Hippocampal formation (tissue), 2 donors: ENCODE results near the gene TMC2.

Source experiments
- DNase-seq, 2 donors: peaks; one replicate each; lab custom pipeline; 2025; lab: John Stamatoyannopoulos, UW

TMC2 gene

DNA sequence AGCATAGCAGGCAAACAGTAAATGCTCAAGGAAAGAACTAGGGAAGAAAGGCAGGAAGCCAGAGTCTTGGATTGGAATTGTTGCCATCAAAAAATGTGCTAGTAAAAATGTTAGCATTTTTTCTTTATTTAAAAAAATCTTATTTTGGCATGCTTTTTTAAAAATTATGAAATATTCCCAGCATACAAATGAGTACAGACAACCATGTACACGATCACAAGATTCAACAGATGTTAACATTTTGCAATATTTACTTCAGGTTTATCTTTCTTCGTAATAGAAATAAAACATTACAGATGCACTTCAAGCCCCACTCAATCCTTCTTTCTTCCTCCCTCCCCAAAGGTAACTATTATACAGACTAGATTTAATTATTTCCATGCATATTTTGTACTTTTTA, 88.7 kb downstream of the TMC2 start:
- no peak for DNase-seq

DNA sequence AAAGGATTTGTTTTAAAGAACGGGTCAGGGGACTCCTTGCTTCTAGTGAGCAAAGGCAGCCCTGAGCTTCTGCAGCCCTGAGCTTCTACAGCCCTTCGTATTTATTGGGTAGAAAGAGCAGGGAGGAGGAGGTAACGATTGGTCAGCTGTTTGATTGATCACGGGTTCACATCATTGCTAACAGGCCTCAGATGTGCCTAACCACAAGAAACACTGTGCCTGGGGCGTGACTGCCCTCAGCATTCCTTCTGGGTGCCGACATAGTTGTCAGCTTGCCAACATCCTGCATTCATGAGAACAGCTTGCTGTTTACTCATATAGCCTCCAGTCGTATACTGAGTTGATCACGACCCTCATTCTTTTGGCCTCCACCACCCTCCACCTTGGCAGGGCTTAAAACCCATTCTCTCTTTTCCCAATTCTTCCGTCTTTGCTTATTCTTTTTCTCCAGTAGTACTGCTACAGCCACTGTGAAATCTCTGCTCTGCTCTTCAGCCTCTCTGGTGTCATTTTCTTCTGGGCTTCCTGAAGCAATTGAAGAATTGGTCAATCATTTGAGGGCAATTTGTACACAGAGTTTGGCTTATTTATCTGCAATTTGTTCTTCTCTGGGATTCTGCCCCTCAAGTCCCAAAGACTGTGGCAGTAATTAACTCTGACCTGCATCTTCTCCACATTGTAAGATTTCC, 90.6 kb downstream of the TMC2 start:
- no peak for DNase-seq

DNA sequence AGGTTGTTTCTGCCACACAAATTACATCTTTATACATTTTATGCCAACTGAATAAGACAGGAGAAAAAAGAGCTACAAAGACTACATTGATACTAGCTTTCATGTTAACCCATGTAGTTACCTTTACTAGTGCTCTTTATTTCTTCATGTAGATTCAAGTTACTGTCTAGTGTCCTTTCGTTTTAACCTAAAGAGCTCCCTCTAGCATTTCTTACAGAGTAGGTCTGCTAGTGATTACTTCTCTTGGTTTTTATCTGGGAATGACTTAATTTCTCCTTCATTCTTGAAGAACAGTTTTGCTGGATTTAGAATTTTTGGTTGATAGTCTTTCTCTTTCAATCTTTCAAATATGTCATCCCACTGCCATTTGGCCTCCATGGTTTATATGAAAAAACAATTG, 94.9 kb downstream of the TMC2 start:
- DNase-seq: no peak

DNA sequence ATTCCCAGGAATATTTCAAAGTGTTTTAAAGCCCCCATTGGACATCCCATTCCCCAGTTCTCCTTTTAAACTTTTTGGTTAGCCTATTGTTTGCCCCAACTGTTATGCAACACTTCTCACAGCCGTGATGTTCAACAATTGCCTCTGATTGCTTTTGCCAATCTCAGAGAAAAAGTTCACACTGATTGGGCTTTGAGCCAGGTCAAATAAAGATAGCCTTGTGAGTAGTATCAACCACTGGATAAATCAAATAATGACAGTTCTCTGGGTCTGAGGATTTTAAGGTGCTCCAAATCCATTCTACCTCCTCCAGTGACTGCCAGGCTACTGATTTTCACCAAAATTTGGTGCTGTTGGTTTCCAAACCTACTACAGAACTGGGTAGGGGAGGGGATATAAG, 97.0 kb downstream of the TMC2 start:
- DNase-seq: no peak

- no peak for DNase-seq
Observed at GRCh38 chr20:2637246-2637645, 100.9 kb downstream of the TMC2 start.

- no peak for DNase-seq
Observed at GRCh38 chr20:2640260-2640659, 103.9 kb downstream of the TMC2 start.

DNA sequence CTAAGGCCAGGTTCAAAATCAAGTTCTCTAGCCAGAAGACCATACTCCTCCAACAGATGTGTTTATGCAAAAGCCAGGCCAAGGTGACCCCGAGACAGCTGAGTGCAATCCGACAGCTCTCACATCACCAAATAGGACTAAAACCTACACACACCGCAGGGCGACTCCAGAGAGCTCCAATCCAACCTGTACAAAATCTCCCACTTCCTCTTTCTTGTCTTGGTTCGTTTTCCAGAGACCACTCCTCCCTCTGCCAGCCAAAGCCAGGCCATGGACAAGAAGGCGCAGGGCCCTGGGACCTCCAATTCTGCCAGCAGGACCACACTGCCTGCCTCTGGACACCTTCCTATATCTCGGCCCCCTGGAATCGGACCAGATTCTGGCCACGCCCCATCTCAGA, 104.5 kb downstream of the TMC2 start:
- no peak for DNase-seq

- DNase-seq: no peak
Observed at GRCh38 chr20:2643708-2644107, 107.3 kb downstream of the TMC2 start.

DNA sequence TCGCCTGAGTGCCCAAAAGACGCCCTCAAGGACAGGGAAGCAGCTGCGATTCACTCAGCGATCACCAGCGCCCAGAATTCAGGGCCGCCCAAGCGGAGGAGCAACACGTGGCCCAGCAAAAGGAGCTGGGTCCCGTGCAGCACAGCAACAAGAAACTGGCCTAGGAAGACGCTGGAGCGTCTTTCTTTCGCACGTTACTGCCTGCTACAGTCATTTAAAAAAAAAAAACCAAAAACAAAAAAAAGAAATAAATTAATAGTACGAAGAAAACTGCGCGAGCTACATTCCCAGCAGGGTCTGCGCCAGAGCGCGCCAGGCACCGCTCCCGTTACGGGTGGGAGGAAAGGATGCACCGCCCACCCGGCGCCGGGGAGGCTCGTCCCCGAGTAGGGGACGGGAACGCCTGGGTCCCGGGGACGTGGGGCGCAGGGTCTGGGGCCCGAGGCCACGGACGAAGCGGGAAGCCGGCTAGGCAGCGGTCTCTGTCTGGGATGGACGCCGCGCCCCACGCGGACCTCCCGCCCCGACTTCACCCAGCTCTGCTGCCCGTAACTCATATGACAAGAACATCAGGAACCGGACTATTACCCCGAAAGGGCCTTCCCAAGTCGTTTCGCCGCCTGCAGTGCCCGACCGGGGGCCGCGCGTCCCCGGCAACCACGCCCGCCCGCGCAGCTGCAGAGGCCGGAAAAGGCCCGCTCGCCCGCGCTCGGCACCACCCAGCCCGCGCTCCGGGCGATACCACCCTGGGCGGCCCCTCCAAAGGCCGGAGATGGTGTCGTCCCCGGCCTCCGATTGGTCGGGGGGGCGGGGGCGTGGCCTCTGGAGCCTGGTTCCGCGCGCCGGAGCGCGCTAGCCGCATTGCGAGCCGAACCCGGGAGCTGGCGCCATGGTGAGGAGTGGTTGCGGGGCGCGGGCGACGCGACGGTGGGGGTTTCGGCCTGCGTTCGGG, 115.7 kb downstream of the TMC2 start, which contains the start of gene NOP56:
Gene NOP56, plus strand, starts transcription at position 861 of the 952 bp plus-strand sequence. Its CDS starts 29 bp downstream, at position 890.
- DNase-seq: peak; percentile 93 to 94

GRCh38 chr20:2652724-2653555, 116.6 kb downstream of the TMC2 start:
- peak in 1 of 2 donors; percentile 71 for DNase-seq

DNA sequence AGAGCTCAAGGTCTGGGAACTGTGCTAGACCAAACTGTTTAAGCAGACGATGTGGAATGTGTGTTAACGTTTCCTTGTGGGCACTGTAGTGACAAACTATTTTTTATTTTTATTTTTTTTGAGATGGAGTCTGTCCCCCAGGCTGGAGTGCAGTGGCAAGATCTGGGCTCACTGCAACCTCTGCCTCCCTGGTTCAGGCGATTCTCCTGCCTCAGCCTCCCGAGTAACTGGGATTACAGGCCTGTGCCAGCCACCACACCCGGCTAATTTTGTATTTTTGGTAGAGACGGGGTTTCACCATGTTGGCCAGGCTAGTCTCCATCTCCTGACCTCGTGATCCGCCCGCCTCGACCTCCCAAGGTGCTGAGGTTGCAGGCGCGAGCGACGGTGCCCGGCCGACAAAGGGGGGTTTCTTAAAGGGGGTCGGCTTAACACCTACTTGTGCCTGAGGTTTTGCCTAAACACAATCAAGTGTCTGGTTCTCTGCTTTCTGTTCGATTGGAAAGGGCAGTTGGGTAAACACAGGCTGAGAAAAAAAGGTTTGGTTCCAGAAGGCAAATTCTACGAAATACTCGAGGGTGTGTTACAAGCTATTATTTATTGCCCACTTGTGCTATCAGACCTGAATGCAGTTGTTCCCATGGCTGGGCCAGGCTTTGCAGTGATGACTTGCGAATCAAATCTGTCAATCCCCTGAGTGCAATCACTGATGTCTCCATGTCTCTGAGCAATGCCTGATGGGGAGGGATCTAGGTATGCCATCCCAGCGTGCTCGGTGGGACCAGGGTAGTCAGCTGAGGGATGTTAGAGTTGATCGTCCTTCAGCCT, 117.4 kb downstream of the TMC2 start:
- no peak for DNase-seq

- no peak for DNase-seq
Observed at GRCh38 chr20:2654384-2654822, 118.0 kb downstream of the TMC2 start.

- no peak for DNase-seq
Observed at GRCh38 chr20:2654831-2655230, 118.5 kb downstream of the TMC2 start.

- DNase-seq: no peak
Observed at GRCh38 chr20:2655331-2656116, 119.2 kb downstream of the TMC2 start.

DNA sequence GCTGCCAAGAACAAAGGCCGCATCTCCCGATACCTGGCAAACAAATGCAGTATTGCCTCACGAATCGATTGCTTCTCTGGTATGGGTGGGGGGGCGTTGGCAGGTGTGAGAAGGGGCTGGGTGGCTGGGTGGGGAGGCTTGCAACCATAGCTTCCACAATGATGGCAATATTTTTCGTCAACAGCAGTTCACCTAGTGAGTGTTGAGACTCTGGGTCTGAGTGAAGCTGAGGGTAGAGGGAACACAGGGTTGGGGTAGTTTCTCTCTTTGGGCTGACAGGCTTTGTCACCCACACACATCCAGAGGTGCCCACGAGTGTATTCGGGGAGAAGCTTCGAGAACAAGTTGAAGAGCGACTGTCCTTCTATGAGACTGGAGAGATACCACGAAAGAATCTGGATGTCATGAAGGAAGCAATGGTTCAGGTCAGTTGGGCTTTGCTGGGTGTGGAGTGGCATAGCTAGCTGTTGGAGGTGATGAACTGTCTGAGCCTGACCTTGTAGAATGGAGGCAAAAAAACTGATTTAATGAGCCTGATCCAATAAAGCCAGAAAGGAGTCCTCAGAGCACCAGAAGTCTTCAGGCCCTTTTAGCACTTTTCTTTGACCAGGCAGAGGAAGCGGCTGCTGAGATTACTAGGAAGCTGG, 120.2 kb downstream of the TMC2 start:
- no peak for DNase-seq

DNA sequence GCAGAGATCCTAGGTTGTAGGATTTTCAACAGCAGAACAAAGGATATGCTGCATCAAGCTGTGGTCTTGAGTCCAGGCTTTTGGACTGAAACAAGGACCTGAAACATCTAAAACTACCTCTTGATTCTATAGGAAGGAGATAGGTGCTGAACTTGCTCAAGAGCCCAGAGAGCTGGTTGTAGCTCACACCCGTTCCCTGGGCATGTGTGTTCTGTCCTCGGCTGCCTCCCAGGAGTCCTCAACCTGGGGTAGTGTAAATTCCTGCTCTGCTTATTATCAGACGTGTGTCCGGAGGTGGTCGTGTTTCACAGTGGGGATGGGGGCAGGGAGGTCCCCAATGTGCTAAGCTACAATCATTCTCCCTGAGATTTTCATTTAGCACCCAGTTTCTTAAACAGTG, 120.9 kb downstream of the TMC2 start:
- DNase-seq: no peak

- DNase-seq: no peak
Observed at GRCh38 chr20:2657674-2658073, 121.3 kb downstream of the TMC2 start.

DNA sequence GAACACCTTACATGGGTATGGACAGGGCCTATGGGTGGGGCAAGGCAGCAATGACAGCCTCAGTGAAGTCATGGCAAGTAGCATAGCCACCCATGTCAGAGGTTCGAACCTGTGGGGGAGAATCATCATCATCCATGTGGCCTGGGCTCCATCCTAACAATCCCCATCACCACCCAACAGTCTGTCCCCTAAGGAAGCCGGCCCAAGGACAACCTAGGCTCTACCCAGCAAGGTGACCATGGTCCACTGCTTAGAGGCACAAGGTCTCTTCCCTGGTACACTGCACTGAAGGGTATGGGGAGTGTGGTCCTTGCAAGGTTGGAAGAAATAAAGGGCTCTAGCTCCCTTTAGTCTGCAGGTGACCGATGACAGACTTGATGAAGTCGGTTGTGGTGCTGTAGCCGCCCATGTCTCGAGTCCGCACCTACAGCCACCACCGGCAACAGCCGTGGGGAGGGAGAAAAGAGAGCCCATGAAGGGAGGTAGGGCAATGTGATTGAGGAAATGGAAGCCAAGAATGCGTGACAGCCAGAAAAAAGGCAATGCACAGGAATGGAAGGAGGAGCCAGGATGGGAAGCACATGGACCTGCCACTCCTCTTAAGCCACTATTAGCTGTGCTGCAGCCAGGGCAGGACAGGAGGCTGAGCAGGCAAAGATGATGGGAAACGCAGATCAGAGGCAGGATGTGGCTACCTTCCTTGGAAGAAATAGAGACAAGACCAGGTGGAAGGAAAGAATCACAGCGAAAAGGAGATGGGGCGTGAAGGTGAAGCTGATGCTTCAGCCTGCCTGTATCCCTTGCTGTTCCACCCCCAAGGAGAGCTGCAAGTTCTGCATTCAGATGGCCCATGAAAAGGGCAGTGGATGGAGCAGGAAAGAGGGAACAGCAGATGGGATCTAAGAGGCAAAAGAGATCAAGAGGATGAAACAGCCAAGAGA, 122.3 kb downstream of the TMC2 start:
- no peak for DNase-seq

DNA sequence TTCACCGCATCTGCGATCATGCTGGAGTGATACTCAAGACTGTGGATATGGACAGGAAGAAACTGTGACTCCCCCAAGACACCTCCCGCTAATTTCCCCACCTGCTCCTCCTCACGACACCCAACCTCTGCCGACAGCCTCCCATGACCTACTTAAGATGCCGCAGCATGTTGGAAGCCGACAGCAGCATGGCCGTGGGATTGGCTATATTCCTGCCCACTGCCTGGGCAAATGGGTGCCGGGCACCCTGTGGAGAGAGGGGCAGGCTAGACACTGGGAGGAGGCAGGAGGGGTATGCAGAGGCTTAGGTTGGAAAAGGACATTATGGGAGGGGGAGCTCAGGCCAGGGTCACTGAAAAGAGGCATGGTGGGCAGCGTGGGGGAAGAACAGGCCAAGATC, 123.2 kb downstream of the TMC2 start:
- no peak for DNase-seq
